ENCODE data around the gene TTC34.
A peak's percentile ranks its signal among the peaks of the same experiment; 100 is the strongest.

The TTC34 gene, protein sequence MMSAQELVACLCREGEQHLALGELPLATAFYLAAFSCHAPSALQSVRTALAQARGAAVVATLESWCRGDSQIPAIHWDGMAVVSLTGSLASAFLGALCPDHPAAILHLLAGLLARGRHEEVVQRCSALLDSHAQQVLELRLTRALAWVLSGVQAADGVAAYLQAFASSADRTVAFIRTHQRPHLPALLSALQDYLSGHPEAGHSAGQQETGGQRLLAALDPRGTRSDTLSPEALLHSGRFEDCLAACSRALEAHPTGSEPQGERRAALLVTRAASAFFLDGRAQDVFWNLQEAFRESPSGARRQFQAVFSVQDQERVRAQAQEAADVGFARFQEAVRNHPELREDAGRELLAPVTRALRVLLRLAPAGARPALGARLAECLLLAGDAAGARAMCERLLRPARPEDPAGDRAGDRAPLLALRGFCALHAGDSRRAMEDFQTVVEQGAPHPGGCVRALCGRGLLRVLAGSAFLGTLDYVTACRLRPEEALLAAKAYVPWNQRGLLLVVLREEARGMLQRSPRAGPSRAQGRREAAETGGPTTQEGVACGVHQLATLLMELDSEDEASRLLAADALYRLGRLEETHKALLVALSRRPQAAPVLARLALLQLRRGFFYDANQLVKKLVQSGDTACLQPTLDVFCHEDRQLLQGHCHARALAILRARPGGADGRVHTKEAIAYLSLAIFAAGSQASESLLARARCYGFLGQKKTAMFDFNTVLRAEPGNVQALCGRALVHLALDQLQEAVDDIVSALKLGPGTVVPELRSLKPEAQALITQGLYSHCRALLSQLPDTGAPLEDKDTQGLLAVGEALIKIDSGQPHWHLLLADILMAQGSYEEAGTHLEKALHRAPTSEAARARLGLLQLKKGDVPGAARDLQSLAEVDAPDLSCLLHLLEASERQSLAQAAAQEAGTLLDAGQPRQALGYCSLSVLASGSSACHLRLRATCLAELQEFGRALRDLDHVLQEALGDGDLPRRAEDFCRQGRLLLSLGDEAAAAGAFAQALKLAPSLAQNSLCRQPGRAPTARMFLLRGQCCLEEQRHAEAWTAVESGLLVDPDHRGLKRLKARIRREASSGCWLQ

DNA sequence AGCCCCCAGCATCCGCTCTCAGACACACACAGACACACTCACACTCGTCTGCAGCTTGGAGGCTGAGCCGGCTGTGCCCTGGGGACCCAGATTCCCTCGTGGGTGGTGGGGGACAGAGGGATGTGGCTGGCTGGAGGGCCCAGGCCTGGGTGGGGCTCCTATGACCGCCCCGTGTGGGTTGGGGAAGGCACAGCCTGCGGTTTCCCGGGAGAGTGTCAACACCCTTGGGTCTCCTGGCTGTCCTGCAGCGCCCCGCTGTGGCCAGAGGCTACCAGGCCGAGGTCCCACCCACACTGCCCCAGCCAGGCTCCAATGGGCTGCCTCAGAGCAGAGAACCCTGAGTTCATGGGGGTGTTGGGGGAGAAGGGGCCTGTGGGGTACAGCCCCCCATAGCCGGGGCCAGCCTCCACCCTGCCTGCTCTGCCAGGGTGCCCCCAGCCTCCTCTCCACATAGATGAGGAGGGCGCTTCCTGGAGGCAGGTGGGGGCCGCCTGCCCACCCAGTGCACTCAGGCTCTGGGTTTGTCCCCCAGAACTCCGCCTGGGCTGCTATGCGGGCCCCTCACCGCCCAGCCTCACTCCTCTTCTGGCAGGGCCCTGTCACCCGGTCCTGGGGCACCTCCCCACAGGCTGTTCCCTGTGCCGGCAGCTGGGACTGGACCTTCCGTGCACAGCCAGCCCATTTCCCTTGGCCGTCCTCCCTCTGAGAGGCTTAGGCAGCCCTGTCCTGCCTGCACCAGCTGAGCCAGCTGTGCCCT is at the start of gene TTC34:
Gene TTC34, minus strand, starts transcription at position 159 of the 757 bp plus-strand sequence. CDS start 866 bp downstream, outside the sequence.
- H3K27ac Mint-ChIP-seq = no peak within 1 kb of the TSS
- no peak within 1 kb of the TSS for H3K4me3 Mint-ChIP-seq
- H3K36me3 Mint-ChIP-seq = no peaks in the 10 kb centered on the region
- peaks cover 3% of the 10 kb centered on the region for H3K4me1 Mint-ChIP-seq (ENCODE audit: low read depth)
- H3K27me3 Mint-ChIP-seq = peaks cover 4% of the 10 kb centered on the region
- H3K9me3 Mint-ChIP-seq (ENCODE audit: low read depth) = no peaks in the 10 kb centered on the region

DNA sequence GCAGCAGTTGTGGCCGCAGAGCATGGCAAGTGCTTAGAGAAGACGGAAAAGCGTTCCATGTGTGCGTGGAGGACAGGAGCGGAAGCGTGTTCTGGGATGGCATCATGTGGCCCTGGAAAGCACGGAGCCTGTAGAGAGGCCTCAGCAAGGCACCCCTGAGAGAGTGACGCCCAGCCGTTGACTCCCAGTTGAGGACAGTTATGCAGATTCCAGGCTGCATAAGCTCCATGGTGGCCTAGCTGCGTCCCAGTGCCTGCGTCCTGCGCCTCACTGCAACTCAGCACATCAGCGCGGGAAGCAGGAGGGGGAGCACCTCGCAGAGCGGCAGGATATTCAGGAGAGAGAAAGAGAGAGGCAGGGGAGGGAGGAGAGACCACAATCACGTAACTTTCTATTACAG is 49.0 kb upstream of the TTC34 start:
- Mint-ChIP-seq H3K27me3 (peaks cover 4% of the 10 kb centered on the region), H3K27ac (no peak overlapping the region), H3K36me3 (no peaks in the 10 kb centered on the region), H3K4me3 (no peak overlapping the region), H3K4me1 (ENCODE audit: low read depth) (peaks cover 2% of the 10 kb centered on the region), H3K9me3 (ENCODE audit: low read depth) (no peaks in the 10 kb centered on the region)

DNA sequence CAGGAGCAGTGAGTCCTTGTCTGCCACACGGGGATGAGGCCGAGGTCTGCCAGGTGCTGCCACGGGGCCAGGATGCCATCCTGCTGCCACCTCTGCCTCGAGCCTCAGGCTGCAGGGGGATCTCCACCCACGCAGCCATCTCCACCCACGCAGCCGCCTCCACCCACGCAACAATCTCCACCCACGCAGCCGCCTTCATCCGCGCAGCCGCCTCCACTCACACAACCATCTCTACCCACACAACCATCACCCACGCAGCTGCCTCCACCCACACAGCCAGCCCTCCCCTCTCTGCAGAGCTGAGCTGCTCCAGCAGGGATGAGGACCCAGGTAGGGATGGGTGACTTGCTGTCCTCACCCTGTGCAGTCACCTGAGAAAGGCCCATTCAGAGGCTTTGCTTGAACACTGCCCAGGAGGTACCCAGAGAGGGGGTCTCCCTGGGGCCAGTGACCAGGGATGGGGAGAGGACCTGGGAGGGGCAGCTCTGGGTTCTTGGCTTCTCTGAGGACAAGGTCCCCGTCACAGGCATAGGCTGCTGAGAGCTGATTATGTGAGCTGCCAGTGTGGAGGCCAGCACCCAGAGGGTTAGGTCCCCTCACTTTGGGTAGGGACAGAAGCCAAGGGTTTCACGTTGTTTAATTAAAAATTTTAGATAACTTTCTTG is 46.6 kb upstream of the TTC34 start:
- Mint-ChIP-seq H3K27me3 (peaks cover 4% of the 10 kb centered on the region), H3K27ac (no peak overlapping the region), H3K4me1 (ENCODE audit: low read depth) (peaks cover 2% of the 10 kb centered on the region), H3K9me3 (ENCODE audit: low read depth) (no peaks in the 10 kb centered on the region), H3K36me3 (no peaks in the 10 kb centered on the region), H3K4me3 (no peak overlapping the region)

DNA sequence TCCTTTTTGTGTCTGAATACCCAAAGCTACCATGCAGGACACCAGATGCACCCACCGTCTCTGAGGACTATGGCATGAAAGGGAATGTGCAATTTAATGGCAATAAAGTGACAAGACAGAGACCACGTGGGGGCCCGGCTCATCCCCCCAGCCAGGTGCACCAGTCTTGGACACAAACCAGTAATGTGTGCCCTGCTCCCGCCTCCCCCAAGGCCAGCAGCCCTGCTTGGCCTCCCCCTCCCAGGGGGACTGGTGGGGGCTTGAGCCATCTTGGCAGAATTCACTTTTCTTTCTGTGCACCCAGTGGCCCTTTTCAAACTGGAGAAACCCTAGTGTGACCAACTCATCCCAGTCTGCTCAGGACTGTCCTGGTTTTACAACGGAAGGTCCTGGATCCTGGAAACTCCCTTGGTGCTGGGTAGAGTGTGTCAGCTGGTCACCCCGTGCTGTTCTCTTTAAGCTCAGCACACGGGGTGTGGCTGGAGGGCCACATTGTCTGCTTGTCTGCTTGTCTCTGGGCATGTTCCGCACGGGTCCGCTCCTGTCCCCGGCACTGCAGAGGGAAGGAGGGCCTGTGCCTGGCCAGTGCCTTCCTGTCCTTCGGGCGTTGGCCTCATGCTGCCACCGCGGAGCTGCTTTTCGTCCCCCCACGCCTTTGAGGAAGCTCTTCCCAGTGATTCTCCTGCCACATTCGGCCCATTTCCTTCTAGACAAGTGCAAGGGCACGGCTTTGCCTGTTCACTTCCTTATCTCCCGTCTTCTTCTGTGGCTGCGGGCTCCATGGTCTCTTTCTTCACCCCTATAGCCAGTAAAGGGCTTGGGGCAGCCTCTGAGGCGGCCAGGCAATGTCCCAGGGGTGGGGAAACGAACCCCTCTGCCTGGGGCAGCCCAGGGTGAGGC is 45.8 kb upstream of the TTC34 start:
- H3K4me1 Mint-ChIP-seq (ENCODE audit: low read depth) = peaks cover 2% of the 10 kb centered on the region
- H3K4me3 Mint-ChIP-seq = no peak overlapping the region
- peaks cover 4% of the 10 kb centered on the region for H3K27me3 Mint-ChIP-seq
- H3K27ac Mint-ChIP-seq = no peak overlapping the region
- no peaks in the 10 kb centered on the region for H3K9me3 Mint-ChIP-seq (ENCODE audit: low read depth)
- no peaks in the 10 kb centered on the region for H3K36me3 Mint-ChIP-seq

DNA sequence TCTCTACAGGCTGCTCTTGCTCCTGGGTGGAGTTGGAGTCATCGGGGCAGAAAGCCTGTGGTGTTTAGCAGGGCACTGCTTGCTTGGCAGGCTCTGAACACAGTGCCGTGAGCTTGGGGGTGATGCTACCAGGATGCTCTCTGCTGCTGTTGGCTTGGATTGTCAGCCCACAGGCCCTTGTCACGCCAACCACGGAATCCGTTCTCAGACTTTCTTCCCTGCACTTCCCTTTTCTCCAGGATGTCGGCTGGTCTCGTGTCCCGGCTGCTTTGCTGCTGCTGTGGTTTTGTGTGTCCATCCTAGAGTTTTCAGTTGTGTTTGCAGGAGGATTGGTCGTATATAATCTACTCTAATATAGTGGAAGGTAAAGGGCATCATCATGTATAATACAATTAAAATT is 44.4 kb upstream of the TTC34 start:
- Mint-ChIP-seq H3K27me3 (peaks cover 4% of the 10 kb centered on the region), H3K9me3 (ENCODE audit: low read depth) (no peaks in the 10 kb centered on the region), H3K27ac (no peak overlapping the region), H3K36me3 (no peaks in the 10 kb centered on the region), H3K4me3 (no peak overlapping the region), H3K4me1 (ENCODE audit: low read depth) (peaks cover 7% of the 10 kb centered on the region)

DNA sequence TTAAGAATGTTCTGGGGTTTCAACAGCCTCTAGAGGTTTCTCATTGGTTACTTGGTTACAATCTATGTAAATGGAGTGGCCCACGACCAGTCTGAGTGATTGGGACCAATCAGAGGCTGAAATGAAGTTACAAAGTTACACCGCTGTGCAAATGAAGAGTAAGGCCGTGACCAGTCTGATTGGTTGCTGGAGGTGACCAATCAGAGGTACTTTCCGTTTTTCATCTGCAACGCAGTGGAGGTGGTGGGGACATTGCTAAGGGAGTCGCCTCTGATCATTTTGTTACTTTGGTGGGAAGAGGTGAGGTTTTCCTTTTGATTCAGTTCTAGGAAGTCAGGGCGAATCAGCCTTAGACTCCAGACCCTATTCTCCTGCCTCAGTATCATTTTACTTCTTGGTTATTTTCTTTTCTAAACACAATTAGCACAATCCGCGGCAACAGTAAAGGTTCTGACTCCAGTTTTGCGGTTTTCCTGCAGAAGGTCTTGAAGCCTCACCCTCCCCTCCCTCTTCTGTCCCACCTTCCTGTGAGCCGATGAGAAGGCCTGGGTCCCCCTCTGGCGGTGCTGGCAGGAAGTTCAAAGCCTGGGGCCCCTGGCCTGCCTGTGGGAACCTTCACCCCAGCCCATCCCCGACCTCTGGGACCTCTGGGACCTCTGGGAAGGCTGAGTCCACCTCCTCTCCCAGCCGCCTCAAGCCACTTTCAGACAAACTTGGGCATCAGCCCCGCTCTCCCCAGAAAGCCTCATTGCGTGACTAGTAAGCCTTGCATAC is 38.7 kb upstream of the TTC34 start:
- peak overlapping the region; percentile 68 for H3K27ac Mint-ChIP-seq
- H3K4me3 Mint-ChIP-seq = peak overlapping the region; percentile 72
- peaks cover 20% of the 10 kb centered on the region for H3K4me1 Mint-ChIP-seq (ENCODE audit: low read depth)
- no peaks in the 10 kb centered on the region for H3K36me3 Mint-ChIP-seq
- H3K27me3 Mint-ChIP-seq = no peaks in the 10 kb centered on the region
- H3K9me3 Mint-ChIP-seq (ENCODE audit: low read depth) = no peaks in the 10 kb centered on the region

DNA sequence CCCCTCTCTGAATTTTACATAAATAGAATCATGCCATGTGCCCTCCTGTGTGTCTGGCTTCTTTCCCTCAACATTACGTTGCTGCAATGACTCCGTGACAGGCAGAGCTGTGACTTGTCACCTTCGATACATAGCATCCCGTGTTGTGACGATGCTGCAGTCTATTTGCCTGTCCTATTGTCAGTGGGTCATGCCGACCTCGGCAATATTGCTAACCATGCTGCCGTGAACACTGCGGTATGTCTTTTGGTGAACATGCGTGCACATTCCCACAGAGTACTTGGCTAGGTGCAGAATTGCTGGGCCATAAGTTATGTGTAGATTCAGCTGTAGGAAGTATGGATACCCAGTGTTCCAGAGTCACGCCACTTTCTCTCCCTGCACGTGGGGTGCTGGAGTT is 36.3 kb upstream of the TTC34 start:
- peaks cover 20% of the 10 kb centered on the region for H3K4me1 Mint-ChIP-seq (ENCODE audit: low read depth)
- H3K4me3 Mint-ChIP-seq = no peak overlapping the region
- no peak overlapping the region for H3K27ac Mint-ChIP-seq
- no peaks in the 10 kb centered on the region for H3K9me3 Mint-ChIP-seq (ENCODE audit: low read depth)
- H3K27me3 Mint-ChIP-seq = no peaks in the 10 kb centered on the region
- H3K36me3 Mint-ChIP-seq = no peaks in the 10 kb centered on the region

DNA sequence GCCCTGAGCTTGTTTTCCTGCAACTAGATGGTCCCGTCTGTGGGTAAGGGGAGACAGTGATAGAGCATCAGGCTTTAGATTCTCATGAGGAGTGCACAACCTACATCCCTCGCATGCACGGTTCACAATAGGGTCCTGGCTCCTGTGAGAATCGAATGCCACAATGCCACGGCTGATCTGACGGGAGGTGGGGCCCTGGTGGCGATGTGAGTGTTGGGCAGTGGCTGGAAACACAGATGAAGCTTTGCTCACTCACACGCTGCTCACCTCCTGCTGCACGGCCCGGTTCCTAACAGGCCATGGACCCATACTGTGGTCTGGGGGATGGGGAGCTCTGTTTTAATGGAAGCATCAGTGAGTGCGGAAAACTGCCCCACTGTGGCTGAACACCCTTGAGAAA is 35.8 kb upstream of the TTC34 start:
- H3K4me1 Mint-ChIP-seq (ENCODE audit: low read depth) = peaks cover 20% of the 10 kb centered on the region
- no peaks in the 10 kb centered on the region for H3K27me3 Mint-ChIP-seq
- H3K27ac Mint-ChIP-seq = no peak overlapping the region
- no peaks in the 10 kb centered on the region for H3K36me3 Mint-ChIP-seq
- H3K4me3 Mint-ChIP-seq = no peak overlapping the region
- H3K9me3 Mint-ChIP-seq (ENCODE audit: low read depth) = no peaks in the 10 kb centered on the region

DNA sequence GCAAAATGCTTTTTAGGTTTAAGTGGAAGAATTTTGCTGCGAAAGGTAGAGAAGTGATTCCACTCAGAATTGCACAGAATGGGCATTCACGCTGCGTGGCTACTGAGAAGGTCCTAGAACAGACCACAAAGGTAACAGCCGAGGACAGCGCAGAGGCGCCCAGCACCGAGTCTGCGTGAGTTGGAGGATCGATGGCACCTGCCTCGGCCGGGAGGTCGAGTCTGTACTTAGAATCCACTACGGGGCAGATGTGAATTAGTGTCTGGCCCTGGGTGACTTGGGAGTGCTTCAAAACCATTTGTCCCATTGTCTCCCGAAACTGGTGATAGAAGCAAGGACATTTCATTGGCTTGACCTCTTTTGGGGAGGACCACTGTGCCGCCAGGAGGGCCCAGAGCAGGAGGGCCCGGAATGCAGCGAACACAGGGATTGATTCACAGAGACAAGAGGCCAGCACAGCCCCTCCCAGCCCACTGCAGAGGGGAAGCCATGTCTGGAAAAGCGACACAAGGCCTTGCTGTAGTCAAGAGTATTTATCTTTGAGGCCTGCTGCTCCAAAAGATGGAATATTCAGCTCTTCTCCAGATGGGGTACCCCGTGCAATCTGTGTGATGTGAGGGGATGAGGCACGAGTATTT is 35.0 kb upstream of the TTC34 start:
- Mint-ChIP-seq H3K4me1 (ENCODE audit: low read depth) (peaks cover 20% of the 10 kb centered on the region), H3K27me3 (no peaks in the 10 kb centered on the region), H3K9me3 (ENCODE audit: low read depth) (no peaks in the 10 kb centered on the region), H3K4me3 (no peak overlapping the region), H3K36me3 (no peaks in the 10 kb centered on the region), H3K27ac (no peak overlapping the region)

DNA sequence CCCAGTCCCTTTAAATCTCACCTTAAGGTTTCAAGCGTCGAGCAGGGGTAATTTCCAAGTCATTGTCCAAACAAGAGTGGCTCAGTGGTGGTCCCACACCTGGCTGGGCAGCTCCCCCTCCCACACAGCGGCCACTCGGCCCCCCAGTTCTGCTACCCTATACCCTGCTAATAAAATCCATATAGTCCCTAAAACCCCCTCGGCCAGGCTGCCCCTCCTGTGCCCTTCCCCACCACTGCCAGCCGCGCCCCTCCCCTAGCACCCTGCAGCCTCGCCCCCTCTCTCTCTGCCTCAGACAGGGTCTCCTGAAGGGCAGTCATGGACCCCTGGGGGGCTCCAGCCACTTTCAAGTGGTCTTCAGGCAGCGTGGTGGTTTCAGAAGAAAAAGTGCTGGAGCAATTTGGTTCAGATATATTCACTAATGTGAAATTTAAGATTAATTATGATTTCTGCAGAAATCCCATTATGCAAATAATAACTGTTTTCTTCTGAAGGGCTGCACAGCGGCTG is 34.2 kb upstream of the TTC34 start:
- no peak overlapping the region for H3K27ac Mint-ChIP-seq
- H3K36me3 Mint-ChIP-seq = no peaks in the 10 kb centered on the region
- no peaks in the 10 kb centered on the region for H3K27me3 Mint-ChIP-seq
- peaks cover 13% of the 10 kb centered on the region for H3K4me1 Mint-ChIP-seq (ENCODE audit: low read depth)
- H3K4me3 Mint-ChIP-seq = no peak overlapping the region
- no peaks in the 10 kb centered on the region for H3K9me3 Mint-ChIP-seq (ENCODE audit: low read depth)

DNA sequence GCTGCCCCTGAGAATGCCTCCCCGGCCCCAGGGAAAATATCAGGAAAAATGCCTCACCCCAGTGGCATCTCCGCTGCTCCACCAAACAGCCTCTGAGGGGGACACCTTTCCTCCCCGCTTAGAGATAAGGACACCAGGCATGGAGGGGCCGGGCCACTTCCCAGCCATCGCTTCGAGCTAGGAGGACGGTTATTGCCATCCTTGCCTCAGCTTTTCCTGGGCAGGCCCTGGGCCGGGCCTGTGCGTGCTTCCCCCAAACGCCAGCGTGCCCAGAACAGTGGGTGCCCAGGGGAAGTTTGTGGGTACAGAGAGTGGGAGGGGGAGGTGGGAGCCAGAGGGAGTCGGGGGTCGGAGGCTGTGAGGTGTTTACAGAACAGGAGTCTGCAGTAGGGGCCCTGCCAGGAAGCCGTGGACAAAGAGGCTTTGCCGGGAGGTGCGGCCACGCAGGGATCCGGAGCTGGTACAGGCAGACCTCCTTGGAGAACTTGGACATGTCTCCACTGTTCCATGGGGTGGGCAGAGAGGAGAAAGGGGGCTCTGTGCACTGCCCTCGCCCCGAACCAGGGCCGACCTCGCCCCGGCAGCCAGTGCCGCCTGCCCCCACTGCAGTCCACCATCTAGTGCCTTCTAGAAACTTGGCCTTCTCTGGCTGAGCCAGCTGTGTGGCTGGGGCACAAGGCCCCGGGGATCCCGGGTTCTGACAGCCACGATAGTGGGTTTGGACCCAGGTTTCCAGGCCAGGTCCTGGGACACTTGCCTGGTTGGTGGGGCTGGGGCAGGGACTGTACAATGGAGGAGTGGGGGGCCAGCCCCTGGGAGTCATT is 33.5 kb upstream of the TTC34 start:
- H3K4me3 Mint-ChIP-seq = no peak overlapping the region
- H3K36me3 Mint-ChIP-seq = no peaks in the 10 kb centered on the region
- no peaks in the 10 kb centered on the region for H3K9me3 Mint-ChIP-seq (ENCODE audit: low read depth)
- no peaks in the 10 kb centered on the region for H3K27me3 Mint-ChIP-seq
- H3K27ac Mint-ChIP-seq = no peak overlapping the region
- H3K4me1 Mint-ChIP-seq (ENCODE audit: low read depth) = peaks cover 6% of the 10 kb centered on the region

DNA sequence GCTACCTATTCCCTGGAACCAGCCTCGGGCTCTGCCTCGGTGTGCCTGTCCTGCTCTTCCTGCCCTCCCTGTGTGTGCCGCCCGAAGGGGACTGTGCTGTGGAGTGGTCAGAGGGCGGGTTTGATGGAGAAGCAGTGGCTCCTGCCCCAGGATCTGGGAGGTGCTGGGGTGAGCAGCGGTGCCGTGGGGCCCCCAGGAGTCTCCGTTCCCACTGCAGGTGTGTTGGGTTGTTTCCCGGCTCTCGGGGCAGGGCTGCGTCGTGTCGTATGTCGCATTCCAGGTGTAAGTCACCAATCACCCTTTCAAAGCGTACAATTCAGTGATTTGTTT is 32.6 kb upstream of the TTC34 start:
- Mint-ChIP-seq H3K27me3 (no peaks in the 10 kb centered on the region), H3K36me3 (no peaks in the 10 kb centered on the region), H3K4me1 (ENCODE audit: low read depth) (no peaks in the 10 kb centered on the region), H3K27ac (no peak overlapping the region), H3K4me3 (no peak overlapping the region), H3K9me3 (ENCODE audit: low read depth) (no peaks in the 10 kb centered on the region)

All from activated naive CD8-positive, alpha-beta T cell (primary cell).